Measurements from ENCODE around the gene ARHGAP20. TPM values are rescaled to one million over a fixed set of nuclear protein-coding genes. Genes with fewer than 3 reads are reported as not detected.

Gene ARHGAP20
- total and polyA plus RNA-seq, 2 of the 8 experiments (the other 6 are each of a cell fraction or from before 2014, with no cell fraction given), result 0.05 to 0.28 TPM

DNA sequence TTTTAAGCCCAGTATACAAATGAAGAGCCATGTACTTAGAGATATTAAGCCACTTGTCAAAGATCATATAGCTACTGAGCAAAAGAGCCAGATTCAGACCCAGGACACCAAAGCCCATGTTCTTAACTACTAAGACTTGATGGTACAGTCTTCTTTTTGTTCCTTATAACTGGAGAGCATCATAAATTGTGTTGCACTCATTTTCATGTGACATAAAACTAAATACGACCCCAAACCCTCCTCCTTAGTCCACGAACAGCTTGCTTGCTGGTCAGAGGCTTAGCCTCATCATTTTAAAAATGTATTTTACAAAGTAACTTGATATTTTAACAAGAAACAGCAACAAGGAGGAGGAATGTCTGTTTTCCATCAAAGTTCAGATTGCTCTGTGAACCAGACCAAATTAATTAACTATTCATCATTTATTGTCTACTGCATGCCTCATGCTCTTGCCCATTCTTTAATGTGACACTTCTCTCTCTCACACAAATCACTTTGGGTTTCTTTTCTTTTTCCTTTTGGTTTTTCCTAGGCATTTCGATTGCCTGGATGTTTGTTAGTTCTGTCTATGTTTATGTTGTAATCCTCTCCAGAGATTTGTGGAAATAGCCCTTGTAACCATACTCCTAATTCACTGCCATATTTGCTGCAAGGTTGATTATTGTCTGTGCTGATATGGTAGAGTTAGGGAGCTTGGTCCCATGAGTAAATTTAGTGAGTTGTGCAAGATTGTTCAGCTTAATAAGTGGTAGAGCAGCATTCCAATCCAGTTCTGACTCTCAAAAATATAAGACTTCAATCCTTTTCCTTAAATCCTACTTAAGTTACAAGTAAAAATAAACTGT is 8.4 kb upstream of the ARHGAP20 start:
- ChIA-PET POLR2A (ENCODE audit: partially characterized antibody) (no interaction called here), CTCF (ENCODE audit: partially characterized antibody) (interaction anchor here (0.6 to 1.0 kb wide), 3 partner anchors 179 to 1779 kb away, joined by 3 read pairs; no protein-coding TSS in a partner anchor)
- Histone ChIP-seq H3K9ac (replicated peaks in 1 of 4; ENCODE audit: extremely low read depth in 1 of 4, low read depth in 3 of 4, low read length in 3 of 4) (no peak overlapping the region), H3K27me3 (replicated peaks in 1 of 4; ENCODE audit: control insufficient read depth in 3 of 4, extremely low read depth in 1 of 4, insufficient read depth in 3 of 4, low read length in 3 of 4) (no peaks in the 10 kb centered on the region), H3K23me2 (ENCODE audit: low read depth, low read length) (no peaks in the 10 kb centered on the region), H2AK5ac (ENCODE audit: low read depth, low read length) (no peak overlapping the region), H4K5ac (ENCODE audit: insufficient read length, low read depth, low read length) (no peak overlapping the region), H2BK15ac (ENCODE audit: low read length) (no peak overlapping the region), H3K79me2 (ENCODE audit: control insufficient read depth in 1 of 2, insufficient read depth in 2 of 2, low read length in 2 of 2) (no peaks in the 10 kb centered on the region), H2BK5ac (ENCODE audit: low read depth, low read length) (no peak overlapping the region), H2AFZ (ENCODE audit: low read length) (no peak overlapping the region), H3K4me3 (ENCODE audit: extremely low read depth in 1 of 4, insufficient read depth in 2 of 4, low read depth in 3 of 4, low read length in 4 of 4) (no peak overlapping the region), H2BK120ac (replicated peaks; ENCODE audit: low read depth, low read length) (no peak overlapping the region), H3K14ac (ENCODE audit: insufficient read length) (no peak overlapping the region), H3K18ac (ENCODE audit: extremely low read depth, low read length) (no peak overlapping the region), H3K4me1 (replicated peaks in 1 of 4; ENCODE audit: control insufficient read depth in 3 of 4, insufficient read depth in 4 of 4, low read length in 3 of 4) (no peaks in the 10 kb centered on the region), H4K91ac (replicated peaks; ENCODE audit: insufficient read length, low read length) (no peak overlapping the region), H4K20me1 (replicated peaks in 1 of 2; ENCODE audit: control insufficient read depth in 1 of 2, insufficient read depth in 2 of 2, low read length in 2 of 2) (no peaks in the 10 kb centered on the region), H3K4me2 (ENCODE audit: insufficient read depth in 1 of 2, low read depth in 2 of 2, low read length in 2 of 2) (no peak overlapping the region), H3K36me3 (ENCODE audit: control insufficient read depth in 2 of 4, insufficient read depth in 4 of 4, low read length in 3 of 4) (no peaks in the 10 kb centered on the region), H3K56ac (replicated peaks; ENCODE audit: insufficient read length, low read depth, low read length) (no peak overlapping the region), H3K9me3 (ENCODE audit: insufficient read depth in 2 of 2, low read depth in 1 of 2, low read length in 1 of 2) (no peaks in the 10 kb centered on the region), H2BK12ac (ENCODE audit: low read depth, low read length) (no peak overlapping the region), H3K79me1 (ENCODE audit: low read depth, low read length) (no peaks in the 10 kb centered on the region), H3K4ac (replicated peaks; ENCODE audit: insufficient read length, low read depth, low read length) (no peak overlapping the region), H3K23ac (ENCODE audit: insufficient read length) (no peak overlapping the region), H4K8ac (ENCODE audit: extremely low read depth, insufficient read depth, low read length) (no peak overlapping the region), H2BK20ac (ENCODE audit: low read length) (no peak overlapping the region), H3K27ac (ENCODE audit: low read depth, low read length) (no peak overlapping the region)
- no peak for DNase-seq (ENCODE audit: low read depth in 1 of 2, low spot score in 2 of 2)
- no peak for FAIRE-seq
- WGBS, 2 experiments (ENCODE audit: extremely low coverage in 1 of 2, insufficient coverage in 1 of 2, insufficient read length in 1 of 2, insufficient replicate concordance in 2 of 2, low coverage in 1 of 2, low lambda C conversion rate in 2 of 2, missing lambda C conversion rate in 1 of 2), result 94% methylated on average over 3 of the region's 3 CpGs; no CpG with 5 or more reads in 1 of the 2 experiments
- TF ChIP-seq ASH2L (IDR thresholded peaks at IDR 0.05; ENCODE audit: low read length) (no peak), JUND (IDR thresholded peaks at IDR 0.05; ENCODE audit: low read length) (no peak), ZNF274 (IDR thresholded peaks at IDR 0.05; ENCODE audit: borderline replicate concordance, extremely low read depth, low read length) (no peak), RBBP5 (IDR thresholded peaks at IDR 0.05; ENCODE audit: borderline replicate concordance, low read depth, low read length) (no peak), SIN3A (conservative IDR thresholded peaks at IDR 0.05 in 1 of 2, IDR thresholded peaks at IDR 0.05 in 1 of 2; ENCODE audit: low read depth in 1 of 2, low read length in 2 of 2) (no peak), CHD1 (IDR thresholded peaks at IDR 0.05; ENCODE audit: low read depth, low read length) (no peak), KDM4A (IDR thresholded peaks at IDR 0.05; ENCODE audit: low read depth, low read length, severe bottlenecking) (no peak), EP300 (IDR thresholded peaks at IDR 0.05; ENCODE audit: borderline replicate concordance in 1 of 2, low read depth in 2 of 2, low read length in 2 of 2) (no peak)
- TF ChIP-seq, protein P1, sequence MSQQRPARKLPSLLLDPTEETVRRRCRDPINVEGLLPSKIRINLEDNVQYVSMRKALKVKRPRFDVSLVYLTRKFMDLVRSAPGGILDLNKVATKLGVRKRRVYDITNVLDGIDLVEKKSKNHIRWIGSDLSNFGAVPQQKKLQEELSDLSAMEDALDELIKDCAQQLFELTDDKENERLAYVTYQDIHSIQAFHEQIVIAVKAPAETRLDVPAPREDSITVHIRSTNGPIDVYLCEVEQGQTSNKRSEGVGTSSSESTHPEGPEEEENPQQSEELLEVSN (IDR thresholded peaks at IDR 0.05), result no peak

Measured in H1 (cell line).